GM12801 (cell line): ENCODE data around the gene FOXO4.

ENCODE experiments used
- CTCF ChIP-seq: IDR thresholded peaks from one replicate; pipeline ENCODE4 v1.5.1; 2011; ENCODE audit warnings: control low read depth; ENCODE audit not compliant: insufficient read length; ENCODE audit errors: extremely low read depth

Gene FOXO4

GRCh38 chrX:71095555-71095980 is at the start of gene FOXO4:
Gene FOXO4, plus strand, starts transcription at chrX:71095851. Its CDS starts 678 bp downstream, at chrX:71096529.
- no peak for TF ChIP-seq CTCF

GRCh38 chrX:71052721-71053120 is 42.9 kb upstream of the FOXO4 start:
- TF ChIP-seq CTCF = no peak

- no peak for TF ChIP-seq CTCF
These were observed 42.4 kb upstream of the FOXO4 start for GRCh38 chrX:71053217-71053621.

GRCh38 chrX:71056867-71057266 is 38.8 kb upstream of the FOXO4 start:
- no peak for TF ChIP-seq CTCF

- no peak for TF ChIP-seq CTCF
These were observed 37.7 kb upstream of the FOXO4 start for GRCh38 chrX:71057848-71058530.

GRCh38 chrX:71060127-71060526 is 35.5 kb upstream of the FOXO4 start:
- TF ChIP-seq CTCF = no peak

- no peak for TF ChIP-seq CTCF
These were observed 28.6 kb upstream of the FOXO4 start for GRCh38 chrX:71067089-71067488.

GRCh38 chrX:71067712-71068043 is 28.0 kb upstream of the FOXO4 start:
- TF ChIP-seq CTCF = no peak
